ENCODE data around the gene PRPF40A.

PRPF40A gene

GRCh38 chr2:152740743-152741328 lies 23.6 kb upstream of the PRPF40A start:
- no peak for TF ChIP-seq TAF1 (IDR thresholded peaks at IDR 0.05; ENCODE audit: borderline replicate concordance, insufficient read depth, low read length)
- no peak for TF ChIP-seq POLR2AphosphoS5 (IDR thresholded peaks at IDR 0.05; ENCODE audit: low read depth, low read length)
- TF ChIP-seq FOXP2 (optimal IDR thresholded peaks at IDR 0.05; ENCODE audit: borderline replicate concordance, extremely low read depth, extremely low read length, insufficient read depth) = no peak
- no peak for TF ChIP-seq SIN3A (IDR thresholded peaks at IDR 0.05; ENCODE audit: borderline replicate concordance, insufficient read depth, low read length)
- TF ChIP-seq REST (IDR thresholded peaks at IDR 0.05; ENCODE audit: insufficient read depth in 1 of 2, low read depth in 2 of 2, low read length in 2 of 2) = no peak

DNA sequence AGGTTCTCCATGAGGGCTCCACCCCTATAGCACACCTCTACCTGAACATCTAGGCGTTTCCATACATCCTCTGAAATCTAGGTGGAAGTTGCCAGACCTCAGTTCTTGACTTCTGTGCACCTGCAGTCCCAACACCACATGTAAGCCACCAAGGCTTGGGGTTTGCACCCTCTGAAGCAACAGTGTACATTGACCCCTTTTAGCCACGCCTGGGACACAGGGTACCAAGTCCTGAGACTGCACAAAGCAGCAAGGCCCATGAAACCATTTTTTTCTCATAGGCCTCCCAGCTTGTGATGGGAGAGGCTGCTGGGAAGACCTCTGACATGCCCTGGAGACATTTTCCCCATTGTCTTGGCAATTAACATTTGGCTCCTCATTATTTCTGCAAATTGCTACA lies 21.2 kb upstream of the PRPF40A start:
- TF ChIP-seq POLR2AphosphoS5 (IDR thresholded peaks at IDR 0.05; ENCODE audit: low read depth, low read length) (no peak), SIN3A (IDR thresholded peaks at IDR 0.05; ENCODE audit: borderline replicate concordance, insufficient read depth, low read length) (no peak), REST (IDR thresholded peaks at IDR 0.05; ENCODE audit: insufficient read depth in 1 of 2, low read depth in 2 of 2, low read length in 2 of 2) (no peak), FOXP2 (optimal IDR thresholded peaks at IDR 0.05; ENCODE audit: borderline replicate concordance, extremely low read depth, extremely low read length, insufficient read depth) (no peak), TAF1 (IDR thresholded peaks at IDR 0.05; ENCODE audit: borderline replicate concordance, insufficient read depth, low read length) (no peak)

DNA sequence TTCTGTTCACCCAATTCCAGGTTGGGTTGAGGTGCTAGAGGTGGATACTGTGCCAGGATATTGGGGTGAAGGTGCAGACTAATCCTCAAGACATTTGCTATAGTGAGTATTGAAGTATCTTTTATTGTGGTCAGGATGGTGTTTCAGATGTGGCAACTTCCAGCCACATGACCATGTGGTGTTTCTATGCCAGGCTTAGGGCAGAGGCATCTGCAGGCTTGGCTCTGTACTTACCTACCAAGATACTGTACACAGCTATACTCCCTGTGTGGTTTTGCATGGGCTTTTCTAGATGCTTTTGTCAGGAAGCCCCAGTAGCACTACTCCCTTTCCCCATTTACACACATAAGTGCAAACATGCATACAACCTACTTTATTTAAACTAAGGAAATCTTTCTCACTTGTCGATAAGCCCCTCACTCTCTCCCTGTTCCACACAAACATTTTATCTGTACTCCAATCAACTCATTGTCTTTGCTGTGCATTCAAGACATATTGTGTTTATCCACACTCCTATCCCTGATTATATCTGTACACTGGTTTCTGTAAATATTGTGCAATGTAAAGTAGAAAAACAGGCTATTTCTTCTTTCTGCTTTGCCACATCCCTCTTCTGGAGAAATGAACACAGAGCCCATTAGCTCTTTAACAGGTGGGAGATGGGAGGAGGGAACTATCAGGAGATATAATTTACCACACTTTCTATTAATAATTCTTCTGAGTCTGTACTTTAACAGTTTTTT lies 13.5 kb upstream of the PRPF40A start:
- TF ChIP-seq REST (IDR thresholded peaks at IDR 0.05; ENCODE audit: insufficient read depth in 1 of 2, low read depth in 2 of 2, low read length in 2 of 2) (no peak), TAF1 (IDR thresholded peaks at IDR 0.05; ENCODE audit: borderline replicate concordance, insufficient read depth, low read length) (no peak), POLR2AphosphoS5 (IDR thresholded peaks at IDR 0.05; ENCODE audit: low read depth, low read length) (no peak), SIN3A (IDR thresholded peaks at IDR 0.05; ENCODE audit: borderline replicate concordance, insufficient read depth, low read length) (no peak), FOXP2 (optimal IDR thresholded peaks at IDR 0.05; ENCODE audit: borderline replicate concordance, extremely low read depth, extremely low read length, insufficient read depth) (no peak)

DNA sequence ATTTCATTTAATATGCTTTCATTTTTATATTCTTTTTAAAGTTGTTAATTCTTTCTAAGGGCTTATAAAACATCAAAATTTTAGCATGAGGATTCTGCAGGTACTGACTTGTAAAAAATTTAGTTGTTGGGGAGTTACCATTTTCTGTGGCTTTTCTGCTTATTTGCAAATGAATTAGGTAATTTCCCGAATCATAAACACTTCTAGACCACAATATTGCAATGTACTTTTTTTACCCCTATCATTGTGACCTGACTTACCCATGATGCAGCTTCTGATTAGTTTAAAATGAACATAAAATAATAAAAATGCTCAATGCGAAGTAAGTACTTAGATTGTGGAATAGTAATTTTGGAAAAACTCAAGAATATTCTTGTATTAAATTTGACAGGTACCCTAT lies 12.6 kb upstream of the PRPF40A start:
- TF ChIP-seq REST (IDR thresholded peaks at IDR 0.05; ENCODE audit: insufficient read depth in 1 of 2, low read depth in 2 of 2, low read length in 2 of 2) (no peak), SIN3A (IDR thresholded peaks at IDR 0.05; ENCODE audit: borderline replicate concordance, insufficient read depth, low read length) (no peak), TAF1 (IDR thresholded peaks at IDR 0.05; ENCODE audit: borderline replicate concordance, insufficient read depth, low read length) (no peak), POLR2AphosphoS5 (IDR thresholded peaks at IDR 0.05; ENCODE audit: low read depth, low read length) (no peak), FOXP2 (optimal IDR thresholded peaks at IDR 0.05; ENCODE audit: borderline replicate concordance, extremely low read depth, extremely low read length, insufficient read depth) (no peak)
